SK-N-SH treated with all-trans-retinoic acid at 6 μM for 48 hours (cell line): Measurements from ENCODE around the gene UBE2L3.

Experiments
- ATAC-seq: fragments of 200-7000 bp; cut with Tn5 transposase; 3 replicates; pipeline ENCODE4 v1.9.1; 2020; ENCODE audit warnings: mild to moderate bottlenecking, moderate library complexity
- ARNTL ChIP-seq: fragments of 450-650 bp; formaldehyde crosslinking; IDR thresholded peaks from 2 replicates; pipeline ENCODE4 v1.5.0; 2020; ENCODE audit warnings: low read depth, mild to moderate bottlenecking, moderate library complexity, borderline replicate concordance
- BACH2 ChIP-seq: fragments of 250-450 bp; sonication (Bioruptor Pico); IDR thresholded peaks from 2 replicates; pipeline ENCODE4 v1.9.0; 2021; ENCODE audit warnings: mild to moderate bottlenecking, borderline replicate concordance
- CSDC2 ChIP-seq: fragments of 250-450 bp; sonication (Bioruptor Pico); IDR thresholded peaks from 2 replicates; pipeline ENCODE4 v1.5.0; 2020; ENCODE audit warnings: mild to moderate bottlenecking, moderate library complexity
- ESRRG ChIP-seq: fragments of 250-450 bp; sonication (Bioruptor Pico); IDR thresholded peaks from 2 replicates; pipeline ENCODE4 v1.6.1; 2021; ENCODE audit warnings: mild to moderate bottlenecking
- GLIS3 ChIP-seq: fragments of 250-450 bp; sonication (Bioruptor Pico); IDR thresholded peaks from 2 replicates; pipeline ENCODE4 v1.5.0; 2020; ENCODE audit warnings: mild to moderate bottlenecking, moderate library complexity
- PPARA ChIP-seq: fragments of 250-450 bp; sonication (Bioruptor Pico); IDR thresholded peaks from 2 replicates; pipeline ENCODE4 v1.5.0; 2020; ENCODE audit warnings: mild to moderate bottlenecking, borderline replicate concordance
- SNAI2 ChIP-seq: fragments of 250-450 bp; sonication (Bioruptor Pico); IDR thresholded peaks from 2 replicates; pipeline ENCODE4 v1.5.0; 2020; ENCODE audit warnings: mild to moderate bottlenecking, moderate library complexity
- TCF4 ChIP-seq: fragments of 250-450 bp; sonication (Bioruptor Pico); IDR thresholded peaks from 2 replicates; pipeline ENCODE4 v1.8.0; 2021; ENCODE audit warnings: mild to moderate bottlenecking, moderate library complexity, borderline replicate concordance
- TOX ChIP-seq: fragments of 250-450 bp; sonication (Bioruptor Pico); IDR thresholded peaks from 2 replicates; pipeline ENCODE4 v1.8.0; 2021; ENCODE audit warnings: mild to moderate bottlenecking, moderate library complexity, borderline replicate concordance
- ZC3H10 ChIP-seq: fragments of 250-450 bp; sonication (Bioruptor Pico); IDR thresholded peaks from 2 replicates; pipeline ENCODE4 v1.5.1; 2021; ENCODE audit warnings: mild to moderate bottlenecking, moderate library complexity
- ZFP3 ChIP-seq: fragments of 250-450 bp; sonication (Bioruptor Pico); IDR thresholded peaks from 2 replicates; pipeline ENCODE4 v1.5.0; 2020; ENCODE audit warnings: mild to moderate bottlenecking, moderate library complexity
- ZFP30 ChIP-seq: fragments of 450-650 bp; formaldehyde crosslinking; IDR thresholded peaks from 2 replicates; pipeline ENCODE4 v1.5.0; 2022; ENCODE audit warnings: mild to moderate bottlenecking, moderate library complexity
- ZNF565 ChIP-seq: fragments of 450-650 bp; formaldehyde crosslinking; conservative IDR thresholded peaks from 2 replicates; pipeline ENCODE4 v1.5.0; 2020; ENCODE audit warnings: low read depth, mild to moderate bottlenecking, moderate library complexity
- ZNF70 ChIP-seq: fragments of 450-650 bp; formaldehyde crosslinking; IDR thresholded peaks from 2 replicates; pipeline ENCODE4 v1.5.0; 2020; ENCODE audit warnings: mild to moderate bottlenecking, moderate library complexity
- ZNF8 ChIP-seq: fragments of 450-650 bp; formaldehyde crosslinking; IDR thresholded peaks from 2 replicates; pipeline ENCODE4 v1.5.0; 2020; ENCODE audit warnings: mild to moderate bottlenecking, moderate library complexity
- TF ChIP-seq, protein P1 (sequence below): fragments of 250-450 bp; sonication (Bioruptor Pico); IDR thresholded peaks from 2 replicates; pipeline ENCODE4 v1.5.0; 2020; ENCODE audit warnings: mild to moderate bottlenecking, moderate library complexity
- TF ChIP-seq, protein P2 (sequence below): fragments of 250-450 bp; sonication (Bioruptor Pico); IDR thresholded peaks from 2 replicates; pipeline ENCODE4 v1.8.0; 2020; ENCODE audit warnings: mild to moderate bottlenecking, moderate library complexity, borderline replicate concordance
- TF ChIP-seq, protein P3 (sequence below): fragments of 250-450 bp; sonication (Bioruptor Pico); IDR thresholded peaks from 2 replicates; pipeline ENCODE4 v1.5.1; 2020; ENCODE audit warnings: low read depth, mild to moderate bottlenecking, moderate library complexity
- TF ChIP-seq, protein P4 (sequence below): fragments of 250-450 bp; sonication (Bioruptor Pico); IDR thresholded peaks from 2 replicates; pipeline ENCODE4 v1.5.1; 2021; ENCODE audit warnings: mild to moderate bottlenecking, moderate library complexity
- TF ChIP-seq, protein P5 (sequence below): fragments of 250-450 bp; sonication (Bioruptor Pico); IDR thresholded peaks from 2 replicates; pipeline ENCODE4 v1.8.0; 2021; ENCODE audit warnings: low read depth, mild to moderate bottlenecking, moderate library complexity, borderline replicate concordance

Gene UBE2L3

DNA sequence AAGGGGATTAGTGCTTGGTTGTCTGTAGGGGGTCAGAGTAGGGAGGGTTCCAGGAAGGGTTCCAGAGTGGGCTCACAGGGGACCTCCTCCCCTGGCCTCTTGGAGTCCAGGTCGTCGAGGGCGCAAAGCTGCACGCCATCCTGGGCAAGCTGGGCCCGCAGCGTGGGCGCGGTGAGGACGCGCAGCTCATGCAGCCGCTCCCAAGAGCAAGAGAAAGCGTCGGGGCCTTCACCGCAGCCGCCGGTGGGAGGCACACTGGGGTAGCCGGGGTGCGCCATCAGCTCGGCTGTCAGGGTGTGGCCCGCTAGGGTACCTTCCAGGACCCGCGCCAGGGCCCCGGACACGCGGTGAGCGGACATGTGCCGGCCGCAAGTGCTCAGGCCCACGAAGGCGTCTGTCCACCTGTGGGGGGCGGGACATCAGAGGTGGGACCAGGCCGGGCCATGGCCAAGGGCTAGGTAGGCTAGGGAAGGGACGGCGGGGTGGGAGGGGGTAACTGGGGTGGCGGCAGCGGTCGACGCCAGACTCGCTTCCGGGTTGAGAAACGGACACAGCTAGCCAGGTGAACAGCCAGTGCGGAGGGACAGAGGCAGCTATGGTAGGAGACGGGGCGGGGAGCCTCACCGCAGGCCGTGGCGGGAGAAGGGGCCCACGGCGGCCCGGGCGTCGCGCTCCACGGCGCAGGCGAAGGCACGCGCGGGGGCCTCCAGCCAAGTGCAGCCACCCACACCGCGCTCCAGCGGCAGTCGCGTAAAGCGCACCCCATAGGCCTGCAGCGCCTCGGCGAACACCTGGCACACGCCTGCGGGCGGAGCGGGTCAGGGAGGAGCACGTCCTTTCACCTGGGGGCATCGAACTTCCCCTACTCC, 61.1 kb downstream of the UBE2L3 start:
- peak; percentile 1 for ATAC-seq

DNA sequence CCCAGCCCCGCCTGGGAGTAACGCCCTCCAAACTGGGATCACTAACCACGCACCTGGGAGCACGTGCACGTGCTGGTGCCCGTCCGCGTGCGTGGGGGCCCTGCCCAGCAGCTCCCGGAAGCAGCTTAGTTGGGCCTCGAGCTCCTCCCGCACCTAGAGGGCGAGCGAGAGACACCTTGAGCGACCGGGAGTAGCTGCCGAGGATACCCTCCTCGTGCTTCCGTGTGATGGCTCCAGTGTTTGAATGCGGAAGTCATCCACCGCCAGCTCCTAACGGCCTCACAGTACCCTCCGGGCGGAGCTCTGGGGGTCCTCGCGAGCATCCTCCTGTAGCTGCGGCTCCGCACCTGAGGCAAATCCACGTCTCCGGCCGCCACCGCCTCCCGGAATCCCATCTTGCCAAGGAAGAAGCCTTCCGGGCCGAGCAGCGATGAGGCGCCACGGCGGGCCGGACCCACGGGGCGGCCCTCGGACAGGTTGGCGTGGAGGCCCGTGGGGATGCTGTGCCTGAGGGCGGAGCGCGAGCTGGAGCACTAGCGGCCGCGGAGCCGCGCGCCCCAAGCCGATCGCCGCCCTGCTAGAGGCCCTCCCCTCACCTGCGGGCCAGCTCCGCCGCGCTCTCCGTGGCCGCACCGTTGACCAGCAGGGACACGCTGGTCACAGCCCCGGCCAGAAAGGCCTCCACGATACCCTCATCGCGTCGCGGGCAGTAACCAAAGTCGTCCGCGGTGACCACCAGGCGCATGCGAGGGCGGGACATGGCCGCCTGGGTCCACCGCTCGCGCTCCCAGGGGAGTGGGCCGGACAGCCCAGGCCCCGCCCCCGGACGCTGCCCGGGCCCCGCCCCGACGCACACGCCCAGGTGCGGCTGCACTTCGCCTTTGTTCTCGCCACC, 62.0 kb downstream of the UBE2L3 start, which contains the start of gene YDJC:
Gene YDJC, minus strand, starts transcription at position 768 of the 895 bp plus-strand sequence. Its CDS starts 8 bp downstream, at position 760.
- no peak for TF ChIP-seq ZNF565 (CRISPR knock-in tag)
- TF ChIP-seq, protein P1, sequence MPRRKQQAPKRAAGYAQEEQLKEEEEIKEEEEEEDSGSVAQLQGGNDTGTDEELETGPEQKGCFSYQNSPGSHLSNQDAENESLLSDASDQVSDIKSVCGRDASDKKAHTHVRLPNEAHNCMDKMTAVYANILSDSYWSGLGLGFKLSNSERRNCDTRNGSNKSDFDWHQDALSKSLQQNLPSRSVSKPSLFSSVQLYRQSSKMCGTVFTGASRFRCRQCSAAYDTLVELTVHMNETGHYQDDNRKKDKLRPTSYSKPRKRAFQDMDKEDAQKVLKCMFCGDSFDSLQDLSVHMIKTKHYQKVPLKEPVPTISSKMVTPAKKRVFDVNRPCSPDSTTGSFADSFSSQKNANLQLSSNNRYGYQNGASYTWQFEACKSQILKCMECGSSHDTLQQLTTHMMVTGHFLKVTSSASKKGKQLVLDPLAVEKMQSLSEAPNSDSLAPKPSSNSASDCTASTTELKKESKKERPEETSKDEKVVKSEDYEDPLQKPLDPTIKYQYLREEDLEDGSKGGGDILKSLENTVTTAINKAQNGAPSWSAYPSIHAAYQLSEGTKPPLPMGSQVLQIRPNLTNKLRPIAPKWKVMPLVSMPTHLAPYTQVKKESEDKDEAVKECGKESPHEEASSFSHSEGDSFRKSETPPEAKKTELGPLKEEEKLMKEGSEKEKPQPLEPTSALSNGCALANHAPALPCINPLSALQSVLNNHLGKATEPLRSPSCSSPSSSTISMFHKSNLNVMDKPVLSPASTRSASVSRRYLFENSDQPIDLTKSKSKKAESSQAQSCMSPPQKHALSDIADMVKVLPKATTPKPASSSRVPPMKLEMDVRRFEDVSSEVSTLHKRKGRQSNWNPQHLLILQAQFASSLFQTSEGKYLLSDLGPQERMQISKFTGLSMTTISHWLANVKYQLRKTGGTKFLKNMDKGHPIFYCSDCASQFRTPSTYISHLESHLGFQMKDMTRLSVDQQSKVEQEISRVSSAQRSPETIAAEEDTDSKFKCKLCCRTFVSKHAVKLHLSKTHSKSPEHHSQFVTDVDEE (CRISPR knock-in tag): no peak
- TF ChIP-seq ARNTL (CRISPR knock-in tag): no peak
- TF ChIP-seq, protein P2, sequence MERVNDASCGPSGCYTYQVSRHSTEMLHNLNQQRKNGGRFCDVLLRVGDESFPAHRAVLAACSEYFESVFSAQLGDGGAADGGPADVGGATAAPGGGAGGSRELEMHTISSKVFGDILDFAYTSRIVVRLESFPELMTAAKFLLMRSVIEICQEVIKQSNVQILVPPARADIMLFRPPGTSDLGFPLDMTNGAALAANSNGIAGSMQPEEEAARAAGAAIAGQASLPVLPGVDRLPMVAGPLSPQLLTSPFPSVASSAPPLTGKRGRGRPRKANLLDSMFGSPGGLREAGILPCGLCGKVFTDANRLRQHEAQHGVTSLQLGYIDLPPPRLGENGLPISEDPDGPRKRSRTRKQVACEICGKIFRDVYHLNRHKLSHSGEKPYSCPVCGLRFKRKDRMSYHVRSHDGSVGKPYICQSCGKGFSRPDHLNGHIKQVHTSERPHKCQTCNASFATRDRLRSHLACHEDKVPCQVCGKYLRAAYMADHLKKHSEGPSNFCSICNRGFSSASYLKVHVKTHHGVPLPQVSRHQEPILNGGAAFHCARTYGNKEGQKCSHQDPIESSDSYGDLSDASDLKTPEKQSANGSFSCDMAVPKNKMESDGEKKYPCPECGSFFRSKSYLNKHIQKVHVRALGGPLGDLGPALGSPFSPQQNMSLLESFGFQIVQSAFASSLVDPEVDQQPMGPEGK: no peak
- no peak for TF ChIP-seq BACH2 (CRISPR knock-in tag)
- TF ChIP-seq ZFP30: no peak
- no peak for TF ChIP-seq GLIS3
- TF ChIP-seq, protein P3, sequence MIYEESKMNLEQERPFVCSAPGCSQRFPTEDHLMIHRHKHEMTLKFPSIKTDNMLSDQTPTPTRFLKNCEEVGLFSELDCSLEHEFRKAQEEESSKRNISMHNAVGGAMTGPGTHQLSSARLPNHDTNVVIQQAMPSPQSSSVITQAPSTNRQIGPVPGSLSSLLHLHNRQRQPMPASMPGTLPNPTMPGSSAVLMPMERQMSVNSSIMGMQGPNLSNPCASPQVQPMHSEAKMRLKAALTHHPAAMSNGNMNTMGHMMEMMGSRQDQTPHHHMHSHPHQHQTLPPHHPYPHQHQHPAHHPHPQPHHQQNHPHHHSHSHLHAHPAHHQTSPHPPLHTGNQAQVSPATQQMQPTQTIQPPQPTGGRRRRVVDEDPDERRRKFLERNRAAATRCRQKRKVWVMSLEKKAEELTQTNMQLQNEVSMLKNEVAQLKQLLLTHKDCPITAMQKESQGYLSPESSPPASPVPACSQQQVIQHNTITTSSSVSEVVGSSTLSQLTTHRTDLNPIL (CRISPR knock-in tag): no peak
- TF ChIP-seq TOX (CRISPR knock-in tag): no peak
- no peak for TF ChIP-seq ZC3H10 (CRISPR knock-in tag)
- no peak for TF ChIP-seq PPARA (CRISPR knock-in tag)
- TF ChIP-seq, protein P4, sequence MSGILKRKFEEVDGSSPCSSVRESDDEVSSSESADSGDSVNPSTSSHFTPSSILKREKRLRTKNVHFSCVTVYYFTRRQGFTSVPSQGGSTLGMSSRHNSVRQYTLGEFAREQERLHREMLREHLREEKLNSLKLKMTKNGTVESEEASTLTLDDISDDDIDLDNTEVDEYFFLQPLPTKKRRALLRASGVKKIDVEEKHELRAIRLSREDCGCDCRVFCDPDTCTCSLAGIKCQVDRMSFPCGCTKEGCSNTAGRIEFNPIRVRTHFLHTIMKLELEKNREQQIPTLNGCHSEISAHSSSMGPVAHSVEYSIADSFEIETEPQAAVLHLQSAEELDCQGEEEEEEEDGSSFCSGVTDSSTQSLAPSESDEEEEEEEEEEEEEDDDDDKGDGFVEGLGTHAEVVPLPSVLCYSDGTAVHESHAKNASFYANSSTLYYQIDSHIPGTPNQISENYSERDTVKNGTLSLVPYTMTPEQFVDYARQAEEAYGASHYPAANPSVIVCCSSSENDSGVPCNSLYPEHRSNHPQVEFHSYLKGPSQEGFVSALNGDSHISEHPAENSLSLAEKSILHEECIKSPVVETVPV (CRISPR knock-in tag): no peak
- TF ChIP-seq ZFP3: no peak
- TF ChIP-seq CSDC2 (CRISPR knock-in tag): no peak
- TF ChIP-seq SNAI2 (CRISPR knock-in tag): no peak
- TF ChIP-seq, protein P5, sequence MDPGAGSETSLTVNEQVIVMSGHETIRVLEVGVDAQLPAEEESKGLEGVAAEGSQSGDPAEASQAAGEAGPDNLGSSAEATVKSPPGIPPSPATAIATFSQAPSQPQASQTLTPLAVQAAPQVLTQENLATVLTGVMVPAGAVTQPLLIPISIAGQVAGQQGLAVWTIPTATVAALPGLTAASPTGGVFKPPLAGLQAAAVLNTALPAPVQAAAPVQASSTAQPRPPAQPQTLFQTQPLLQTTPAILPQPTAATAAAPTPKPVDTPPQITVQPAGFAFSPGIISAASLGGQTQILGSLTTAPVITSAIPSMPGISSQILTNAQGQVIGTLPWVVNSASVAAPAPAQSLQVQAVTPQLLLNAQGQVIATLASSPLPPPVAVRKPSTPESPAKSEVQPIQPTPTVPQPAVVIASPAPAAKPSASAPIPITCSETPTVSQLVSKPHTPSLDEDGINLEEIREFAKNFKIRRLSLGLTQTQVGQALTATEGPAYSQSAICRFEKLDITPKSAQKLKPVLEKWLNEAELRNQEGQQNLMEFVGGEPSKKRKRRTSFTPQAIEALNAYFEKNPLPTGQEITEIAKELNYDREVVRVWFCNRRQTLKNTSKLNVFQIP (CRISPR knock-in tag): no peak
- TF ChIP-seq ESRRG: no peak
- TF ChIP-seq TCF4 (CRISPR knock-in tag): no peak
- no peak for TF ChIP-seq ZNF8 (CRISPR knock-in tag)
- no peak for TF ChIP-seq ZNF70
- peak; percentile 95 for ATAC-seq

More for the DNA sequence above, 61.1 kb downstream of the UBE2L3 start:
- TF ChIP-seq CSDC2 (CRISPR knock-in tag): 0 out of 2 replicates have a peak, but pooled peaks have one; percentile 60
- TF ChIP-seq ARNTL (CRISPR knock-in tag): peak; percentile 31; the same call in 1 of the 2 replicates
- TF ChIP-seq TCF4 (CRISPR knock-in tag): no peak
